CD14-positive monocyte (primary cell): ENCODE data around the gene GOLGA3. TPM values are rescaled to one million over a fixed set of nuclear protein-coding genes. Genes with fewer than 3 reads are reported as not detected.

ENCODE experiments used
- DNase-seq, 3 donors: peaks; one replicate each; pipeline ENCODE4 v3.0.0-alpha.2; 2011 to 2022
- H2AFZ ChIP-seq: 2 replicates; pipeline ENCODE4 v1.6.0; 2012; ENCODE audit warnings: mild to moderate bottlenecking, low read depth, low read length, inconsistent platforms; ENCODE audit not compliant: insufficient read depth, poor library complexity, severe bottlenecking
- H3K27ac ChIP-seq, 2 donors: 1 replicate in 1 of 2; 2 replicates in 1 of 2; pipeline ENCODE4 v1.5.1; 2012 to 2013; ENCODE audit warnings: low read length in 2 of 2, control low read depth in 1 of 2, inconsistent platforms in 1 of 2, low read depth in 1 of 2, mild to moderate bottlenecking in 1 of 2
- H3K27me3 ChIP-seq, 2 donors: one replicate each; pipeline versions ENCODE4 v1.6.0 to v1.6.1; 2011 to 2013; ENCODE audit warnings: low read length in 2 of 2; ENCODE audit not compliant: control insufficient read depth in 2 of 2, insufficient read depth in 2 of 2
- H3K36me3 ChIP-seq, 2 donors: replicated peaks in 1 of 2; 1 replicate in 1 of 2; 2 replicates in 1 of 2; pipeline versions ENCODE4 v1.5.1 to v1.6.1; 2012 to 2013; ENCODE audit warnings: low read length in 2 of 2, control low read depth in 1 of 2, inconsistent platforms in 1 of 2, mild to moderate bottlenecking in 1 of 2; ENCODE audit not compliant: insufficient read depth in 2 of 2, control insufficient read depth in 1 of 2
- H3K4me1 ChIP-seq, 2 donors: 1 replicate in 1 of 2; 2 replicates in 1 of 2; pipeline versions ENCODE4 v1.5.1 to v1.6.1; 2012 to 2013; ENCODE audit warnings: low read length in 2 of 2, control low read depth in 1 of 2, inconsistent platforms in 1 of 2, mild to moderate bottlenecking in 1 of 2, moderate library complexity in 1 of 2; ENCODE audit not compliant: insufficient read depth in 2 of 2, control insufficient read depth in 1 of 2
- H3K4me2 ChIP-seq: replicated peaks from 2 replicates; pipeline ENCODE3; 2012; ENCODE audit warnings: low read length, moderate library complexity, mild to moderate bottlenecking; ENCODE audit not compliant: poor library complexity, severe bottlenecking; ENCODE audit errors: extremely low read depth
- H3K4me3 ChIP-seq, 3 experiments: fragments of 200-600 bp in 1 of 3; sonication (generic) in 1 of 3; replicated peaks in 1 of 3; 1 replicate in 2 of 3; 2 replicates in 1 of 3; pipeline ENCODE4 v1.5.1; 2011 to 2013; ENCODE audit warnings: low read length in 3 of 3, mild to moderate bottlenecking in 3 of 3, control low read depth in 2 of 3, low read depth in 2 of 3, inconsistent platforms in 1 of 3, moderate library complexity in 1 of 3
- H3K79me2 ChIP-seq: 2 replicates; pipeline ENCODE4 v1.6.0; 2012; ENCODE audit warnings: mild to moderate bottlenecking, control low read depth, inconsistent platforms, low read length, moderate library complexity; ENCODE audit not compliant: insufficient read depth
- H3K9ac ChIP-seq: 2 replicates; pipeline ENCODE4 v1.6.0; 2017; ENCODE audit warnings: low read length, mild to moderate bottlenecking; ENCODE audit not compliant: insufficient read depth, poor library complexity, severe bottlenecking
- H3K9me3 ChIP-seq, 2 donors: replicated peaks in 1 of 2; 1 replicate in 1 of 2; 2 replicates in 1 of 2; pipeline versions ENCODE4 v1.5.1 to v1.6.1; 2012 to 2013; ENCODE audit warnings: low read length in 2 of 2, control low read depth in 1 of 2; ENCODE audit not compliant: control insufficient read depth in 1 of 2, insufficient read depth in 1 of 2
- H4K20me1 ChIP-seq: 2 replicates; pipeline ENCODE4 v1.6.0; 2012; ENCODE audit warnings: mild to moderate bottlenecking, low read length, control low read depth, moderate library complexity; ENCODE audit not compliant: insufficient read depth
- H3K27ac Mint-ChIP-seq, 7 donors: one replicate each; pipeline ENCODE4 v1.8.0; 2020; ENCODE audit warnings: mild to moderate bottlenecking in 7 of 7, mixed read lengths in 7 of 7, moderate library complexity in 6 of 7, inconsistent platforms in 2 of 7
- H3K27me3 Mint-ChIP-seq, 3 donors: one replicate each; pipeline ENCODE4 v1.8.0; 2021 to 2022; ENCODE audit warnings: low read depth in 3 of 3, mild to moderate bottlenecking in 3 of 3, mixed read lengths in 3 of 3, moderate library complexity in 3 of 3, inconsistent platforms in 1 of 3
- H3K36me3 Mint-ChIP-seq, 2 donors: one replicate each; pipeline ENCODE4 v1.8.0; 2020; ENCODE audit warnings: mixed read lengths in 2 of 2, inconsistent platforms in 1 of 2, mild to moderate bottlenecking in 1 of 2
- H3K4me1 Mint-ChIP-seq: one replicate; pipeline ENCODE4 v1.8.0; 2020; ENCODE audit warnings: mild to moderate bottlenecking, mixed read lengths
- H3K4me3 Mint-ChIP-seq, 2 donors: one replicate each; pipeline ENCODE4 v1.8.0; 2020; ENCODE audit warnings: mild to moderate bottlenecking in 2 of 2, mixed read lengths in 2 of 2, moderate library complexity in 1 of 2
- H3K9me3 Mint-ChIP-seq, 7 donors: one replicate each; pipeline ENCODE4 v1.8.0; 2020 to 2022; ENCODE audit warnings: mixed read lengths in 7 of 7, mild to moderate bottlenecking in 6 of 7, moderate library complexity in 6 of 7, inconsistent platforms in 2 of 7
- CTCF ChIP-seq: fragments of 200-600 bp; IDR thresholded peaks from one replicate; pipeline ENCODE4 v1.8.0; 2022; ENCODE audit warnings: antibody characterized with exemption, mild to moderate bottlenecking
- WGBS: methylation state at CpG from one replicate; pipeline ENCODE4 v1.1.5; 2013; ENCODE audit warnings: missing lambda C conversion rate; ENCODE audit not compliant: insufficient coverage; 5-methylcytosine and 5-hydroxymethylcytosine counted together
- intact Hi-C, 2 donors: fragments of 100-400 bp; cut with micrococcal nuclease; formaldehyde crosslinking; loops; one replicate each; pipeline versions ENCODE4 v1.15.0 to v1.15.1; 2023
- polyA plus RNA-seq, 3 donors: library from polyadenylated mRNA; depleted of rRNA in 1 of 3; unstranded in 2 of 3; stranded (reverse) in 1 of 3; fragments of 300-500 nt in 2 of 3; fragments of >200 nt in 1 of 3; fragmentation: Illumina TruSeq in 2 of 3; gene quantifications; 1 replicate in 2 of 3; 2 replicates in 1 of 3; pipeline ENCODE4 v1.2.3, GENCODE V29; 2012 to 2021

GOLGA3 gene
- polyA plus RNA-seq, 3 donors, result 1.2 to 12.0 (median 2.4) TPM

GRCh38 chr12:132774159-132774558 is 54.5 kb downstream of the GOLGA3 start:
- Histone ChIP-seq H3K9ac (no peak overlapping the region), H3K36me3 (peaks cover 45 to 63% of the 10 kb centered on the region in 2 donors), H3K27me3 (no peaks in the 10 kb centered on the region), H3K4me1 (peaks cover 33 to 38% of the 10 kb centered on the region in 2 donors), H3K9me3 (no peaks in the 10 kb centered on the region), H3K79me2 (peaks cover 11% of the 10 kb centered on the region), H4K20me1 (no peaks in the 10 kb centered on the region), H3K4me2 (no peak overlapping the region), H2AFZ (no peak overlapping the region), H3K27ac (peak overlapping the region in 1 of 2 donors; percentile 26), H3K4me3 (no peak overlapping the region)
- Mint-ChIP-seq H3K4me3 (no peak overlapping the region), H3K27ac (peak overlapping the region in 2 of 7 donors; percentile 5 to 75), H3K4me1 (peaks cover 34% of the 10 kb centered on the region), H3K27me3 (peaks cover 0 to 3% (median 2%) of the 10 kb centered on the region in 3 donors), H3K36me3 (peaks cover 36 to 70% of the 10 kb centered on the region in 2 donors), H3K9me3 (no peaks in the 10 kb centered on the region)
- no peak for TF ChIP-seq CTCF
- DNase-seq, result no peak
- intact Hi-C loops, result no loop called here
- WGBS, result 92% methylated on average over 16 of the region's 18 CpGs

DNA sequence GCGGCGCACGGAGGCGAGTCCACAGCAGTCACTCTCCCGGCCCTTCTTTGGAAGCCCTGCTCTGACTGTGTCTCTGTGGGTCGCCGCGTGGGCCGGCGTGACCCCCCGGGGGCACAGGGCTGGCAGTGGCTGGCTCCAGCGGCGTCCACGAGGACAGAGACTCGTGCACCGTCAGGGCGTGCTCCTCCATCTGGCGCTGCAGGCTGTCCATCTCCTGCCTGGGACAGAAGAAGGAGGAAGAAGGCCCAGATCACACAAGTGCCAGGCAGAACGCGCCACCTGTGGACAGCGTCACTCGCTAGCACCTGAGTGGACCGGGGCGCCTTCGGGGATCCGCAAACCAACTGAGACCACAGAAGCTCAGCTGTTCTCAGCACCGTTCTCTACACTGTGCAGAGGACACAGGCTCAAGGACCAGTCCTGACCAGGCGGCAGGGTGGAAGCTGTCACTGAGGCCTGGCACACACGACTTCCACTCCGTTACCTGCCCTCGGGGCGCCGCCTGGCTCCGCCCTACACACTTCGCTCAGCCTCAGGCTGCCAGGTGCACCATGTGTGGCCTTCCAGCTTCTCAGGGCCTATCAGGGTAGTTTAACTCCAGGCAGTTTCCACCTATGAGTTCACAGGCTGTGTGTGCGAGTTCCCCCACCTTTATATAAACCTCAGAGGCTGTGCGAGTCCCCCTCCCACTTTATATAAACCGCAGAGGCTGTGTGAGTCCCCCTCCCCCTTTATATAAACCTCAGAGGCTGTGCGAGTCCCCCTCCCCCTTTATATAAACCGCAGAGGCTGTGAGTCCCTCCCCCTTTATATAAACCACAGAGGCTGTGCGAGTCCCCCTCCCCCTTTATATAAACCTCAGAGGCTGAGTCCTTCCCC is 55.4 kb downstream of the GOLGA3 start:
- Mint-ChIP-seq H3K27ac (peak overlapping the region in 6 of 7 donors; percentile 61 to 91 (median 81)), H3K9me3 (no peaks in the 10 kb centered on the region)
- intact Hi-C loops, result no loop called here

More for the DNA sequence above, 55.4 kb downstream of the GOLGA3 start:
- Histone ChIP-seq H2AFZ (peak overlapping the region; percentile 24), H3K4me1 (peaks cover 42 to 47% of the 10 kb centered on the region in 2 donors), H3K4me3 (no peak overlapping the region), H4K20me1 (no peaks in the 10 kb centered on the region), H3K79me2 (peaks cover 18% of the 10 kb centered on the region), H3K9ac (no peak overlapping the region), H3K27me3 (no peaks in the 10 kb centered on the region), H3K27ac (peak overlapping the region; percentile 19 to 73), H3K4me2 (no peak overlapping the region), H3K9me3 (no peaks in the 10 kb centered on the region), H3K36me3 (peaks cover 40 to 57% of the 10 kb centered on the region in 2 donors)
- H3K4me1 Mint-ChIP-seq, result peaks cover 43% of the 10 kb centered on the region
- H3K4me3 Mint-ChIP-seq, result no peak overlapping the region
- peaks cover 35 to 64% of the 10 kb centered on the region in 2 donors for H3K36me3 Mint-ChIP-seq
- no peak for DNase-seq
- 90% methylated on average over 37 of the region's 41 CpGs for WGBS
- TF ChIP-seq CTCF, result no peak
- peaks cover 0 to 3% (median 2%) of the 10 kb centered on the region in 3 donors for H3K27me3 Mint-ChIP-seq
